ENCODE results near the gene KAT2B. TPM values are rescaled to one million over a fixed set of nuclear protein-coding genes. Genes with fewer than 3 reads are reported as not detected.

KAT2B gene
- total and polyA plus RNA-seq, 2 donors (not counting 1 experiment from before 2014, with no cell fraction given): 21.7 to 57.5 TPM

DNA sequence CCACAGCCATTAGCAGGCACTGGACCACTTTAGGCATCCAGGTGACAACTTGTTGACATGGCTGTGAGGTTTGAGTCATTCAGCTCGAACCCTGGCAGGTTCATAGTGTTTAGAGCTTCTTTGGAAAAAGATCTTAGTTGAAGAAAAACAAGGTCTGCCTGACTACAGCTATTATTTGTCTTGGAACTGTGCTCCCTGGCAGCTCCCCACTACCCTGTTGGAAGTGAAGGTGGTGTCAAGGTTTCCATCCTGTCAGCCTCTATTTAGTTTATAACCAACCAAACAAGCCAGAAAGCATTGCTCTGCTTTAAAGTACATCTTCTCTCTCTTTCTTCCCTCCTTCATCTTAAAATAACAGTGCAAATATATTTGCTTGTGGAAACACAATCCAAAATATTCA, 56.8 kb downstream of the KAT2B start:
- Mint-ChIP-seq H3K27me3 (no peaks in the 10 kb centered on the region), H3K4me1 (peaks cover 5% of the 10 kb centered on the region), H3K27ac (no peak overlapping the region), H3K4me3 (no peak overlapping the region), H3K9me3 (ENCODE audit: insufficient read depth) (no peaks in the 10 kb centered on the region)
- no CpG with 5 or more reads among the region's 1 CpG for WGBS (ENCODE audit: insufficient coverage)
- Histone ChIP-seq H3K9ac (ENCODE audit: low read length) (no peak overlapping the region), H4K20me1 (ENCODE audit: control insufficient read depth, insufficient read depth, low read length, poor library complexity, severe bottlenecking) (peaks cover 10% of the 10 kb centered on the region), H3K4me1 (ENCODE audit: control insufficient read depth in 2 of 2, insufficient read depth in 2 of 2, low read length in 2 of 2) (no peaks in the 10 kb centered on the region), H3K4me2 (replicated peaks; ENCODE audit: low read depth, low read length, poor library complexity, severe bottlenecking) (no peak overlapping the region), H3K27ac (ENCODE audit: low read length in 2 of 2) (no peak overlapping the region), H2AFZ (ENCODE audit: insufficient read depth, low read depth, low read length, poor library complexity, severe bottlenecking) (no peak overlapping the region), H3K4me3 (ENCODE audit: control extremely low read depth in 1 of 5, extremely low read depth in 1 of 5, insufficient read depth in 1 of 5, low read depth in 2 of 5, low read length in 4 of 5) (no peak overlapping the region), H3K79me2 (ENCODE audit: control insufficient read depth, insufficient read depth, low read length) (peaks cover 6% of the 10 kb centered on the region), H3K27me3 (replicated peaks in 1 of 4; ENCODE audit: control extremely low read depth in 1 of 4, control insufficient read depth in 3 of 4, insufficient read depth in 4 of 4, low read length in 3 of 4) (no peaks in the 10 kb centered on the region), H3K36me3 (replicated peaks in 1 of 2; ENCODE audit: control extremely low read depth in 1 of 2, control insufficient read depth in 1 of 2, extremely low read depth in 1 of 2, insufficient read depth in 2 of 2, low read length in 1 of 2) (peaks cover 19 to 74% of the 10 kb centered on the region in 2 experiments), H3K9me3 (ENCODE audit: control extremely low read depth in 1 of 3, control insufficient read depth in 2 of 3, insufficient read depth in 1 of 3, low read length in 2 of 3) (no peaks in the 10 kb centered on the region)
- DNase-seq (no peak), ATAC-seq (ENCODE audit: low read depth) (no peak)
- intact Hi-C loops (cut with micrococcal nuclease): no loop called here
- ChIA-PET POLR2A (no interaction called here), CTCF (no interaction called here)
- TF ChIP-seq EZH2 (IDR thresholded peaks at IDR 0.05; ENCODE audit: borderline replicate concordance, insufficient read depth, low read depth, low read length, poor library complexity, severe bottlenecking) (no peak), CTCF (IDR thresholded peaks at IDR 0.05) (no peak)

GRCh38 chr3:20099060-20099459, 58.8 kb downstream of the KAT2B start:
- DNase-seq (no peak), ATAC-seq (ENCODE audit: low read depth) (no peak)
- H3K27ac Mint-ChIP-seq: no peak overlapping the region
- Histone ChIP-seq H3K79me2 (ENCODE audit: control insufficient read depth, insufficient read depth, low read length) (no peaks in the 10 kb centered on the region), H4K20me1 (ENCODE audit: control insufficient read depth, insufficient read depth, low read length, poor library complexity, severe bottlenecking) (peaks cover 7% of the 10 kb centered on the region), H3K9ac (ENCODE audit: low read length) (no peak overlapping the region), H3K4me1 (ENCODE audit: control insufficient read depth in 2 of 2, insufficient read depth in 2 of 2, low read length in 2 of 2) (peaks cover 6% of the 10 kb centered on the region in 2 donors), H3K4me3 (ENCODE audit: control extremely low read depth in 1 of 5, extremely low read depth in 1 of 5, insufficient read depth in 1 of 5, low read depth in 2 of 5, low read length in 4 of 5) (no peak overlapping the region), H3K36me3 (replicated peaks in 1 of 2; ENCODE audit: control extremely low read depth in 1 of 2, control insufficient read depth in 1 of 2, extremely low read depth in 1 of 2, insufficient read depth in 2 of 2, low read length in 1 of 2) (peaks cover 15 to 59% of the 10 kb centered on the region in 2 experiments), H2AFZ (ENCODE audit: insufficient read depth, low read depth, low read length, poor library complexity, severe bottlenecking) (no peak overlapping the region), H3K27ac (ENCODE audit: low read length in 2 of 2) (no peak overlapping the region), H3K9me3 (ENCODE audit: control extremely low read depth in 1 of 3, control insufficient read depth in 2 of 3, insufficient read depth in 1 of 3, low read length in 2 of 3) (no peaks in the 10 kb centered on the region), H3K4me2 (replicated peaks; ENCODE audit: low read depth, low read length, poor library complexity, severe bottlenecking) (no peak overlapping the region), H3K27me3 (replicated peaks in 1 of 4; ENCODE audit: control extremely low read depth in 1 of 4, control insufficient read depth in 3 of 4, insufficient read depth in 4 of 4, low read length in 3 of 4) (no peaks in the 10 kb centered on the region)
- TF ChIP-seq EZH2 (IDR thresholded peaks at IDR 0.05; ENCODE audit: borderline replicate concordance, insufficient read depth, low read depth, low read length, poor library complexity, severe bottlenecking) (no peak), CTCF (IDR thresholded peaks at IDR 0.05) (no peak)
- 98% methylated on average over 6 of the region's 6 CpGs for WGBS (ENCODE audit: insufficient coverage)
- H3K9me3 Mint-ChIP-seq (ENCODE audit: insufficient read depth): no peaks in the 10 kb centered on the region
- intact Hi-C loops (cut with micrococcal nuclease): no loop called here
- peaks cover 10% of the 10 kb centered on the region for H3K4me1 Mint-ChIP-seq
- no peak overlapping the region for H3K4me3 Mint-ChIP-seq
- ChIA-PET POLR2A (no interaction called here), CTCF (interaction anchor here (0.5 to 0.6 kb wide), 2 partner anchors 24 to 46 kb away, joined by 3 to 4 read pairs; no protein-coding TSS in a partner anchor)
- no peaks in the 10 kb centered on the region for H3K27me3 Mint-ChIP-seq

All from B cell (primary cell).